Measurements from ENCODE around the gene PHKB.

PHKB gene

DNA sequence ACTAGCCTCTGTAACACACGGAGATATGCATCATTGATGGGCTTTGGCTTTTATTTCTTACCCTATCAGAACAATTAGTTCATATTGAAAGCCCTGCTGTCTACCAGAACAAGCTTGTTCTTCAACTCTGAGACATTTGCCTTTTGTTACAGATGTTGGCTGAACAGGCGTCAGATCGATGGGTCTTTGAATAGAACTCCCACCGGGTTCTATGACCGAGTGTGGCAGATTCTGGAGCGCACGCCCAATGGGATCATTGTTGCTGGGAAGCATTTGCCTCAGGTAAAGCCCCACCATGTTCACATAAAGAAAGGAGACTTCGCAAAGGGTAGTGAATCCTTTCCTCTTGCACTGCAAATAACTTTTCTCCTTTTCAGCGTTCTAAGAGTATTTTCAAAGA is 232.1 kb downstream of the PHKB start:
- DNase-seq (ENCODE audit: low read depth): no peak

DNA sequence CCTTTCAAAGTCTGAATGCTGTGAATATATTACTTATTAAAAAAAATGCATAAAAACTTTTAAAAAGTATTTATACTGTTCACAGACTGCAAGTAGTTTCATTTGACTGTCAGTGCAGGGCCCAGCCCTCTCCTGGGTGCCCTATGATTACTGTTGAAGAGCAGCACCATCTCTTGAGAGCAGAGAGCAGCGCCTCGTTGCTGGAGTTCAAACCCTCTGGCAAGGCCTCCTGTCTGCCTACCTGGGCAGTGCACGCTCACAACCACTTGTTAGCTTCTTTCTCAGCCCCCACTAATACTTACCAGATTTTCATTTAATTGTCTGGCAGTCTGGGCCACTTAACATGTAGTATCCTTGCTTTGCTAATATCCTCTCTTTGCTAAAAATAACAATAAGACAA is 233.4 kb downstream of the PHKB start:
- DNase-seq (ENCODE audit: low read depth): no peak

DNA sequence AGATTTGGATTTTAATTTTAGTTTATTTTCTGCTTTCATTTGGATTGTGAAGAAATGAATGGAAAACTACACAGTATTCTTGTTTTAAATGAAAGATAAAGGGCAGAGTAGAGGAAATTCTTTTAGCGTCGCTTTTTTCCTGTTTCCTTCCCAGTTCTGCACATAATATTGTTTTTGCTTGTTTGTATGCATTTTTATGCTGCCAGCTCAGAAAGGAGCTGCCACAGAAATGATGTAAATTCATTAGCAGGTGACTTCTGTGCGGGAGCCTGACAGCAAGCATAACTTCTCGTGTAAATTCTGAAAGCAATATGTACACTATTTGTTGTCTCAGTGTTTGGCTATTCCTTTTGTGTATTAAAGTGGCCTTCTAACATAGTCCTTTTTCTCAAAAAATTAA is 234.6 kb downstream of the PHKB start:
- DNase-seq (ENCODE audit: low read depth): no peak

DNA sequence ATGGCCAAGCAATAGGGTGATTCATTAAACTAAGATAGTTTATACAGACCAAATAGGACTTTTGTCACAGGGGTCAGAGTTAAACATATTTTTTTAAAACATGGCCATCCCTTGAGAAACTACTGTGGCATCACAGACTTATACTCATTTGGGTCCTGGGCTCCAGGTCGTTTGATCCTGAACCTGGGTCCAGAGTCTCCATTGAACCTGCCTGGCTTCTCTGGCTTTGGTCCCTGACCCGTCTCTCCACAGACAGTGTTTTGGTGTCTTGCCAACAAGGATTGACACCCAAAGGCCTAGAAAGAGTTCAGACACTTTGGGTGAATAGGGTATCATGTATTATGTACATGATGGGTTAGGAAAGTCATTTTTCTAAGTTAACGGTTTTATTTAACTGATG is 236.7 kb downstream of the PHKB start:
- DNase-seq (ENCODE audit: low read depth): no peak

DNA sequence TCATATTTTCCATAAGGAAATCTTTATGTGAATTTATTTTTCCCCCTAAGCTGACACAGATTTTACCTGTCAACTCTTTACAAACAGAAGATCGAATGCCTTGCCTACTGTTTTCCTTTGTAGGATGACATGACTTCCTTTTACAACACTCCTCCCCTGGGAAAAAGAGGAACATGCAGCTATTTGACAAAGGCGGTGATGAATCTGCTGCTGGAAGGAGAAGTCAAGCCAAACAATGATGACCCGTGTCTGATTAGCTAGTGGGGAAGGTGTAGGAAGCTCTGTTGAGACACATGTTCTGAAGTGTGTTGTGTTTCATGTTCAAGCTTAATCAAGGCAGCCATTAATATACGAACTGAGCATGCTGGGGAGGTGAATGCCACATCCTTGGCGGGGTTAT is 238.0 kb downstream of the PHKB start:
- no peak for DNase-seq (ENCODE audit: low read depth)

DNA sequence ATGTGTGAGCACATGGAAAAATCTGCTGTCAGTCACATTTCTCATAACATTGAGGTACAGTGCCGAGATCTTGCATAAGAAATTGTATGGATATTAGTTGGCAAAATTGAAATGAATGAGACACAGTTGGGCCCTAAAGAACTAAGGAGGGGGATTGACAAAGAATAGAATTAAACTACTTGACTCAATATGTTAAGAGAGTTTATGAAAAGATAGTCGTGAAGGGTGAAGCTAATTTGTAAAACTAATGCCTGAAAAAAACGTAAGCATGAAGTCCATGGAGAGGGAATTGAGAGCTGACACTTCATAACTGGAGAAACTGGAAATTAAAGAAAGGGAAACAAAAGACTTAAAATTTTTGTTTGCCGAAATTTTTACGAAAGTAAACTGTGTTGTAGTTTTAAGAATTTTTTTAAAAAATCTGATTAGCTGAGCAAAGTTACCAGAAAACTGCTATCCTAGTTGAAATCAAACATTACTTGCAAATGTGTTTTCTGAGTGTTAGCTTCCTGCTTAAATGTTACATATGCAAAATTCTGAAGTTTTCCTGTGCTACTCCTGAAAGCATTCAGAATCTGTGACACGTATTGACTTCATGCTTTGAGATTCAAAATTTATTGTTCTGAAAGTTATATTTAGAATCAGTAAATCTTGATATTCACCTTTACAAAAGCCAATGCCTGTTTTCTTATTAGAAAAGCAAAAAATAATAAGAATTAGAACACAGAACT is 239.9 kb downstream of the PHKB start:
- DNase-seq (ENCODE audit: low read depth): no peak

DNA sequence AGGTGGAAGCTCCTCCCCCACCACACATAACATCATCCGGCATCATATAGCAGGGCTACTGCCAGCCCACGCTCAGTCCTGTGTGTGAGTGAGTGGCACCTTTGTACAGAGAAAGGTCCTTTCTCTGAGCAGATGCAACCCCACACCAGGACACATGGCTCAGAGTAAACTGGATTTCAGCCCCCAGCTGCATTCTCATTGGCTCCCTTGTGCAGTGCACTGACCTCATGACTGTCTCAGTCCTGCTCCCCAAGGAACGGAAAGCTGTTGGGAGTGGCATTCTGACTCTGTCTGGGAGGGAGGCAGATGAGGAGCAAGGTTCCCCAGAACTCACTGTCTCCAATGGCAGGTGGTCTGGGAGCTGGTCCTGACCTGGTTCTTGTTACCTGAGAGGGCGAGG is 244.1 kb downstream of the PHKB start:
- no peak for DNase-seq (ENCODE audit: low read depth)

DNA sequence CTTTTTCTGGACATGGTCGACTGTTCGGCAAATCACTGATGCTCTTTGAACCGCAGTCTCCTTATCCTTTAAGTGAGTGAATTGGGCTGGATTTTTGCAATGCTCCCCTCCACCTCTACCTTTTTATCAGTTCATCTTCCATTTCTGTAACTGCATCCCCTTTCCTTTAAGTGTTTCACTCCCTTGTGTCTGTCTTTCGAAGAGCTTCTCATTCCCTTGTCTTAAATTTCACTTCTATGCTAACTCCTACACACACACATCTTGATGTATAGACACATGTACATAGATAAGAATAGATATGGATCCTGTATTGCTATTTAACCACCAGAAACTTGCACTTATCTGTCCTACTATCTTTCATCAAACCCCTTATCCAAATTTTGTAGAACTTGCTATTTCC is 250.7 kb downstream of the PHKB start:
- no peak for DNase-seq (ENCODE audit: low read depth)

DNA sequence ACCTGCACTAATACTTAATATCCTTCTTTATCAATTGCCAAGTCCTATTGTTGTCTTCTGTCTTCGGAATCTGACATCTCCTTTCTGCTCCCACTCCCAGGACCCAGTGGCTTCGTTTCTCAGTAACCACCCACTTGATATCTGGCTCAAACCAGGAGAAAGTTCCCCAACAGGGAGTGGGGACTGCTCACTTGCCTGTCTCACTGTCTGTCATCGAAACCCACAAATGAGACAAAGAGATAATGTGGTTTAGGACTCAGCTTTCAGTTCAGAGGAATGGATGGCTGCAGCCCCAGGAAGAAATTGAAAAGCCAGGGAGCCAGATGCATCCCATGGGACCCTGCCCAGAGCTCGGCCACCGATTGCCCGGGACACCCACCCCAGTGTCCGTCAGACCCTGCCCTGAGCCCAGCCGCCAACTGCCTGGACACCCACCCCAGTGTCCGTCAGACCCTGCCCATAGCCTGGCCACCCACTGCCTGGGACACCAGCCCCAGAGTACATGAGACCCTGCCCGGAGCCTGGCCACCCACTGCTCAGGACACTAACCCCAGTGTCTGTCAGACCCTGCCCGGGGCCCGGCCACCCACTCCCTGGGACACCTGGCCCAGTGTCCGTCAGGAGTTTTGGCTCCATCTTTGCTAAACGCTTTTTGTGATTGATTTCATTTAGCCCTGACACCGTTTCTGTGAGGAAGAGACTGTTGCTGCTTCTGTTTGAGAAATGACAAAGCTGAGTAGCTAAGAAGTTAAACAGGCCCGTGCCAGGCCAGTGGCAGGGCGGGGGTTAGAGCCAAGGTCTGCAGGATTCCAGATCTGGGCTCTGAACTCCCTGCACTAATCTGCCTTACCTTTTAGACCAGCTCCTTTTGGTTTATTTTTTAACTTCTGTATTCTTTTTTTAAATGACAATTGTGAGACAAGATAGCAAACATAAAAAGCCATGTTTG is 251.4 kb downstream of the PHKB start:
- no peak for DNase-seq (ENCODE audit: low read depth)

DNA sequence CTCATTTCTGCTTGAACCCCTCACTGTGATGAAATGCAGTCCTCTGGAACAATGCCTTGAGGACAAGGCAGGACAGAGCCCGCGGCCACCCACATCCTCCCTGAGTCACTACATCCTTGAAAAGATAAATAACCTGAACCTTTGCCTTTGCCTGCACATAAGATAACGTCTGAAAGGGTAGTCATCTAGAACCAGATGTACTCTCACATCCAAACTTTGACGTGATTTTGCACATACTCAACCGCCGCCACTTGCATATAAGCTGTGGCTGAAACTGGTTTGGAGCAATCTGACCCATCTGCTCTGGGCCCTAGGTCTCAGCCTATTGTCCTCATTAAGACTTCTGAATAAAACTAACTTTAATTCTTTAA is 252.1 kb downstream of the PHKB start:
- no peak for DNase-seq (ENCODE audit: low read depth)

DNA sequence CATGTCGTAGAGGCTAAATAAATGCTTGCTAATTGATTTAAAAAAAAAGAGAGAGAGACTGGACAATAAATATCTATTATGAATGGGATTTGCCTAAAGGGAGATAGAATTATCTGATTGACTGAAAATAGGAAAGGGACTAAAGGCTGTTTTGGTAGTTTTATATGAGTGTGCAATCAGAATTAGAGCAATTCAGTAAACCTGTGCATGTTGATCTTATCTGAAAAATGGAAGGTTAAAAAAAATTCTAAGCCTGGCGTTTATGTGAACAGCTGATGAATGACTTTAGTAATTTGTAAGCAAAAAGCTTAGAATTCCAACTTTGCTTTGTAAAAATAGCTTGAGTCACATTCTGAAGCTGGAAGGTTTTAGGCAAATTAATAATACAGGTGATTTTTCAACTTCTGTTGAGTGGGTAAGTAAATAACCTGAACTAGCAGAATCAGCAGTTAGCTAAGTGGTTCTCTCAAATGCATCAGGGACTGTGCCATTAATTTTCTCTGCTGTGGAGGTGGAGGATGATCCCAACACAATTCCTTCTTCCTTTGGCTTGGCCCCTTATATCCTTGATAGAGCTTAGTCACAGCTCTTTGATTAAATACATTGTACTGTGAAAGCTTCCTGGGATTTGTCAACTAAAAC is 254.4 kb downstream of the PHKB start:
- no peak for DNase-seq (ENCODE audit: low read depth)

DNA sequence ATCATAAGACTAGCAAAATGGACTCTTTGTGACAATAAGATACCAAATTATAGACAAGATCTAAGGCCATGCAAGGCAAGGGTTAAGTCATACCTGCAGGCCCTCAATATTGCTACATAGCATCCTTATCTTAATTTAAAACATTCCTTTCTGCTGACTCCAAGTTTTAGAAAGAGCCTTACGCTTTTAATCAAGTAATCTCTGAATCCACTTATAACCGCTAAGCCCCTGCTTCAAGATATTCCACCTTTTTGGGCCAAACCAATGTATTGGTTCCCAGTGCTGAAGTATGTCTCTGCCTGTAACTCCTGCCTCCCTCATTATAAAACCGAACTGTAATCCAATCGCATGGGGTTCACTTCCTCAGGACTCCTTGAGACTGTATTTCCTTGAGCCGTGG is 255.4 kb downstream of the PHKB start:
- no peak for DNase-seq (ENCODE audit: low read depth)

DNA sequence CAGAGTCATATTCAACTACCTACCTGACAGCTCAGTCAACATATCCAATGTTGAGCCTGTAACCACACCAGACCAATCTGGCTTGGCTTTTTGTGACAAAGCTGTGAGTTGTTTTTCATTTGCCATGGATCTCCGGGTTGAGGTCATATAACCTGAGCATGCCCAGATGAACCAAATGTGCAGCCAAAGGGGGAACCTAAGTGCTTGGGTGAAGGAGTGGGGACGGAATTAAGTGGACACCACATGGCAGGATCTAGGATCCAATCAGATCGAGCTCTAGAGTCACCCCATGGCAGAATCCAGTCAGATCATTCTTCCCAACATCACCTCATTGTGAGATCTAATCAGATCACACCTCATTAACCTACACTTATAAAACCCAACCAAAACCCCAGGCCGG is 258.6 kb downstream of the PHKB start:
- DNase-seq (ENCODE audit: low read depth): no peak

DNA sequence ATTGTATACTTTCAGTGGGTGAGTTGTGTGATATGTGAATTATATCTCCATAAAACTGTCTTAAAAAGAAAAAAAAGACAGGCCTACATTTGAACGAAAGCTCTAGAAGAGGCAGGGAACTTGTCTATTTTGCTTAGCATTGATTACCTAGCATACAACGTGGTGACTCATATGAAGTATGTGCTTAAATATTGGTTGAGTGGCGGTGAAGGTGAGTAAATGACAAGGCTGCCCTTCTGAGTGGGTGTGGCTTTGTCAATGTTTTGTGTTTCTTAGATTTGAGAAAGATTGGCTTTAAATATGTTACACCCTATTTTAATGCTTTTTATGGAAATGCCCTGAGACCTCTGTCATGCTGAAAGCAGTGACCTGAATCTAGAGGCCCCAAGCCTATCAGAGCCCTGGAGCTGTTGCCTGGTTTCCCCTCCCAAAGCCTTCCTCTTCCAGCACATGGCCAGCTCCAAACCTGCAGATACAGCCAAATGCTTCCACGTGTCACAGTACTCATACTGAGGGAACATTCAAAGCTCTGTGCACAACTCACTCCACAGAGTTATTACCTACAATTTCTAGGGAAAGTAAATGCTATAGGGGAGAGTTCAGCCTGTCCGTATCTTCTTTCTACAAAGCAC is 260.0 kb downstream of the PHKB start:
- DNase-seq (ENCODE audit: low read depth): no peak

DNA sequence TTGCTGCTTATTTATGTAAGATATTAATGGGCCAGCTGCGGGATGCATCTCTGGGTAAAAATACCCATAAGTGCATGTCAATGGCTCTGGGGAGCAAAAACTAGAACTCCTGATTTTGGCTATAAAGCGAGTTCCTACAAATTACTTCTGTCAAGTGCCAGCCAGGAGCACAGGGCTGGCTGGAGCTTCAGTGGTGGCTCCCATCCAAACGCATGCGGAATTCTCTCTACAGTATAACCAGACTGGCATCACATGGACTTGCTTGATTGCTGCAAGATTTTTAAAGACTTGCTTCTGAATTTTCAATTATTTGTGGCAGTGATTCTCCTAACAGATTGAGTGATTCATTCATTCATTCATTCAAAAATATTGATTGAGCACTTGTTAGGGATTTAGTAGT is 260.9 kb downstream of the PHKB start:
- DNase-seq (ENCODE audit: low read depth): no peak

DNA sequence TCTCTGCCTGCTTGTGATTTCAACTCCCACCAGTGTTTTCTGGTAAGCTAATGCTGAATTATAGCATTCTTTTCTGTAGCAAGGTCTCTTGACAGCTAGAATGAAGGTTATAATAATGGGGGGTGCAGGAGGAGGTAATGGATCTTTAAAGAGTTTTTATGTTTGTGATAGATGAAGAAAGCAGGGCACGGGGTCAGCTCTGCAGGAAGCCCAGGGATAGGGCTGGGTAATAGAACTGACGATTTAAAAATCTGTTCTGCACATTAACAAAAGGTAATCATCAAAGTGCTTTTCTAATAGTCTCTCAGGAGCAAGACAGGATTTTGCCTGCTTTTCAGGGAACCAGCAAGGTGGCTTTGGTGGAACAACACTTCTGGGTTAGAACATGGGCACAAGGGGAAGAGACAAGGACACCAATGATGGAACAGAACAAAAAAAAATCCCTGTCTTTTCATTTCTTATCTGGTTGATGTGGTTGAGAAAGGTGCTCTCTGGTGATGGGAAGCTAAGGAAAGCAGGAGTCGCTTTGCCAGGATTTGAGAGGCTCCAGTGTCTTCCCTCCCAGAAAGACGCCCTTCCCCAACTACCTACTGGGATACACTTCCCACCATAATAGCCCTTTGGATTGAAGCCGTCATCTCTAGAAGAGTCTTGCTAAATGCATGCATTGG is 263.1 kb downstream of the PHKB start:
- DNase-seq (ENCODE audit: low read depth): no peak

DNA sequence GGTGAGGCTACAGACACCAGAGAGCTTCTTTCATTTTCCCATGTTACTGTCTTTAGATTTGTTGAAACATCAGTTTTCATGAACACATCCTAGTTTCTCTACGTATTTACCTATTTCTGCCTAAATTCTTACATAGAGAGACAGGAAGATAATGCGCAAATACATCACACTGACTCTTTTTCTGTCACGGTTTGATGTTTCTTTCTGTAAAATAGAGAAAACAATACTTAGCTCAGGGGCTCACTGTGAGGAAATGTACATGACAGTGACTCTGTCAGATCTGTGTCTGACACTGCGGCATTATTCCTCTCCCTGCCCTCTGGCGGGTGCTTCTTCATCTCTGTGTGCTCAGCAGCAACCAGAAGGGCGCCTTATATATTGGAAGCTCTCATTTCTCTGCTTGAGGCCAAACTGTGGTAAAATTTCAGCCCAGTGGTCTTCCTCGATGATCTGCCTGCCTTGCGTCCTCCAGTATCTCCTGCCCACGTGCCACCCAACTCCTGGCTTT is 264.1 kb downstream of the PHKB start:
- DNase-seq (ENCODE audit: low read depth): no peak

DNA sequence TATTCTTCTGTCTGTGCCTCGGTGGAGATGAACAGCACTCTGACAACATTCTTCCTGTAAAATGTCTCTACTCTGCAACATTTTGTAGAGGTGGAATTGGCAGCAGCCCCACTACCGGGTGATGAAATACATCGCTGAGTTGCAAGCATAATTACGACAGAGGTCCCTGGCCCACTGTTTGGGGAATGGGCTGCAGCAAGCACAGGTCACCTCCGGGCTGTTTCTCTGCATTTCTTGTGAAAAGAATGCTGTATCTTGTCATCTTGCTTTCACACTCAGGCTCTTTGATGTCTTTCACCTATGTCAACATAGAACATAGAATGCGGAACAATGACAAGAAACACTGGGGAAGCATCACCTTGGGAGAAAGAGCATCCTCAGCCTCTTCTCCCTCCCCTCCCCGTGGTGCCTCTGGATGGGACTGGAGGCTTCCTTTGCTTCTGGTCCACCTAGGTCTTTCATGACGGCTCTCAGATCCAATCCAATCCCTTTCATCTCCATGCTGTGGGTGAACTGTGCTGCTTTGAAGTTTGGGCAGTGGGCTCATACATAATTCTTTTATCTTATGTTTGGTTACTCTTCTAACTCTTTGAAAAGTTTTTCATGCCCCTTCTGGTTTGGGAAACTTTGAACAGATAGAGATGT is 265.0 kb downstream of the PHKB start:
- DNase-seq (ENCODE audit: low read depth): no peak

DNA sequence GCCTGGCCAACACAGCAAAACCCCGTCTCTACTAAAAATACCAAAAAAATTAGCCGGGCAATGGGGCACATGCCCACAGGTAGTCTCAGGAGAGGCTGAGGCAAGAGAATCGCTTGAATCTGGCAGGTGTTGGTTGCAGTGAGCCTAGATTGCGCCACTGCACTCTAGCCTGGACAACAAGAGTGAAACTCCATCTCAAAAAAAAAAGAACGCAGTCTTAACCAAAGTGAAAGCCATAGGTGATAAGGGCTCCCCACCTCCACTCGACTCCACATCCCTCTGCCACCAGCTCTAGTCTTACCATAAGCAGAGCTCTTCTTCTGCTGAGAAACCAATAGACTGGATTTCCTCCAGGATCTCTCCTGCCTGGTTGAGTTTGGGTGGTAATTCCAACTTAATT is 266.0 kb downstream of the PHKB start:
- DNase-seq (ENCODE audit: low read depth): no peak

DNA sequence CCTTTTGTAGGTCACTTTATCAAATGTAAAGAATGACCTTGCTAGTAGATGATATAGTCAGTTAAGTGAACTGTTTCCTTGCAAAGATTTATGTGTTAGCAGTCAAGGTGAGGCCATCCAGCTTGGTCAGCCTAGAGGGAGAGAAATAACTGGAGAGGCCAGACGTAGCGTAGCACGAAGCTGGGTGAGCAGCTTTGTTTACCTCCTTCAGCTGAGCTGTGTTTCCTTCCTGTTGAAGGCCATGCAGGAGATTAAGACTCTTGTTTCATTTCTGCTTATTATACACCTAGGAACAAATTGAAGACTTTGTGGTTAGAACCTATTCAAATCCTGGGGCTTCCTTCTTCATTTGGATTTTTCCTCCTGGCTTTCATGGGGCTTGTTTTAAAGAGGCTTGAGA is 267.1 kb downstream of the PHKB start:
- no peak for DNase-seq (ENCODE audit: low read depth)

DNA sequence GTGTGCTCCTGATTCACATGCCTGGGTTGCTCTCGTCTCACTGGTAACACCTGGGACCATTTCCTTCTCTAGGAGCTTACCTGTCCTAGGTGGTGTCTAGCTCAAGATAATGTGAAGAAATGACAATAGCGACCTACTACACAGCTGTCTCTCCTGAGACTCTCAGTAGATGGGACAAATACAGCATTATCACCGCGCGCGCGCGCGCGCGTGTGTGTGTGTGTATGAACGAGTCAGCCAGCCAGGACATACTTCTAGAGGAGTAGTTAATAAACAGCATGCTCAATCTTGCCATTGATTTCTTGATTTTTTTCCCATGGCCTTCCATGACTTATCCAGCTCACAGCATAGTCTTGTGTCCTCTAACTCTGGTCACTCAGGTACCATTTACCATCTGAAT is 268.6 kb downstream of the PHKB start:
- no peak for DNase-seq (ENCODE audit: low read depth)

Measured in HS-27A (cell line).